ENCODE measurements around the gene NARS2.
"Not testable (repeated sequence)": the region's sequence is repeated elsewhere in the genome, so short reads cannot be mapped to it uniquely, and the experiment has no call there.

GRCh38 chr11:78563090-78563489, 11.6 kb downstream of the NARS2 start:
- TF ChIP-seq EZH2 (IDR thresholded peaks at IDR 0.05; ENCODE audit: insufficient read depth, poor library complexity, severe bottlenecking); EZH2phosphoT487 (IDR thresholded peaks at IDR 0.05; ENCODE audit: insufficient read depth, low read depth): not testable (repeated sequence)
